Measurements from ENCODE around the gene SLK.

SLK gene

DNA sequence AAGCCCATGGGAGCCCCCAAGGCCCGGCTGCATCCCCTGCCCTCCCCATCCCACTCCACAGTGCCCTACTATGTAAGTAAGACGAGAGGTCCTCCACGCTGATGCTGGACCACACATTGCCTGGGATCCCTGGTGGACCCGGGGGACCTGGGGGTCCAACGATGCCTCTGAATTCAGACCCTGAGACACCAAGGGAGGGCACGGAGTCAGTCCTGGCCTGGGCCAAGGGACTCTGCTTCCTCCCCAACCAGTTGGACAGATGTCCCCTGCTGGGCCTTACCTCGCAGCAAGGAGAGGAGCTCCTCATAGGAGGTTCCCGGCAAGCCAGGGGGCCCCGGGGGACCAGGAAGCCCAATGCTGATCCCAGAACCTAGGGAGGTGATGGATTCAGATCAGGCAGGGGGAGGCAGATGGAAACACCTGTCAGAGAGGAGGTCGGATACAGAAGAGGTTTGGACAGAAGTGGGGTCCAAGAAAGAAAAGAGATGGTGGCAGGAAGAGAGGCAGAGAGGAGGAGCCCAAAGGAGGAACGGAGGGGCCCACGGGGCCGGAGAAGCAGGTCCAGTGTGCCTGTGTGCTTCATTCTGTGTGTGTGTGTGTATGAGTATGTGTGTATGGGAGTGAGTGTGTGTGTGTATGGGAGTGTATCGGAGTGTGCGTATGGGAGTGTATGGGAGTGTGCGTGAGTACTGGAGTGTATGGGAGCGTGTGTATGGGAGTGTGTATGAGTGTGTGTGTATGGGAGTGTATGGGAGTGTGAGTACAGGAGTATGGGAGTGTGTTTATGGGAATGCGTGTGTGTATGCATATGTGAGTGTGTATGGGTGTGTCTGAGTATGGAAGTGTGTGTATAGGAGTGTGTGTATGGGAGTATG, 68.5 kb downstream of the SLK start:
- no peak for DNase-seq

GRCh38 chr10:104036069-104036384, 69.1 kb downstream of the SLK start:
- DNase-seq = no peak

- no peak for DNase-seq
These were observed 69.7 kb downstream of the SLK start for GRCh38 chr10:104036518-104037260.

GRCh38 chr10:104037261-104037951, 70.5 kb downstream of the SLK start:
- DNase-seq = no peak

DNA sequence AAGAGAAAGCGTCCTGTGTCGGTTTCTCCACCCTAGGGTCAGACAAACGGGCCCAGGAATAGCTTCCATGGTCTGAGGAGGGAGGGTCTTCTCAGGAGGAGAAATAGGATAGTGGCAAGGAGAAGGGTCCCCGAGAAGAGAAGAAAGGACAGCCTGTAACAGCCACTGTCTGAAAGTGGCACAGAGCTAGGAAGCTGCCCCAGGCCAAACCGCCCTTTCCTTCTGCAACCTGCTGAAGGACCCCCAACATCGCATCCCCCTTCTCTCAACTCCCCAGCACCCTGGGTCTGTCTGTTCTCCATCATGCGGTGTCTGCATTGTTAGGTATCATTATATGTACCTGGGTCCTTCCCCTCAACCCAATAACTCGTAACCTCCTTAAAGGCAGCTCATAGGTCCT, 71.6 kb downstream of the SLK start:
- no peak for DNase-seq

DNA sequence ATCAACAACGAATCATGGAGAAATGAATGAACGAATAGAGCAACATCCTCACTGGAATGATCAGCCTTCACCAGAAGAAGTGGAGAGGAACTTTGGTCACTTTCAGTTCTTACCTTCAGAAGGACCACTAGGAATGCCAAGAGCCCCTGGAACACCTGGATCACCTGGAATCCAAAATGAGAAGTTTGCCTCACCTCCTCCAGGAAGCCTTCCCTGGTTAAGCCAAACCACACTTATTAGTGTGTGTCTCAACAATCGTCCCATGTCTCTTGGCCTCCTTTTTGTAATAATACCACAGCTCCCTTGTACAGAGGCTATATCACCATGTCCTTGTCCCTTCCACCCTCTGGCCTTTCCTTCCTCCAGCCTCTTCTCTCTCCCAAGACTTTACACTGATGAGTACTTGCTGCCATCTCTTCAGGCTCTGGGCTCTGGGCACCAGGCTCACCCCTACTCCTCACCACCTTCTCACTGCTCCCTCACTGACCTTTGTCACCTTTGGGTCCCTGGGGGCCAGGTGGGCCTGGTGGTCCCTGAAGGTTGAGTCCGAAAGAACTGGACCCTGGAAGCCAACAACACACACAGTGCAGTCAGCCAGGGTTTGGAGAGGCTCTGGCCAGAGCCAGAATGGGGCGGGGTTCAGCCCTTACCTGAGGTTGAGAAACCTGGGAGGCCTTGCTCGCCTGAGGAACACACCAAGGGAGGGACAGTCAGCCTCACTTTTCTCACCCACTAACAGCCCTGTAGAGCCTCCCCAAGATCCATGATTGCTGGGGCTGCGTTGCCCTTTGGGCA, 72.2 kb downstream of the SLK start:
- no peak for DNase-seq

GRCh38 chr10:104040382-104040781, 73.4 kb downstream of the SLK start:
- no peak for DNase-seq

- no peak for DNase-seq
These were observed 74.2 kb downstream of the SLK start for GRCh38 chr10:104040862-104041789.

DNA sequence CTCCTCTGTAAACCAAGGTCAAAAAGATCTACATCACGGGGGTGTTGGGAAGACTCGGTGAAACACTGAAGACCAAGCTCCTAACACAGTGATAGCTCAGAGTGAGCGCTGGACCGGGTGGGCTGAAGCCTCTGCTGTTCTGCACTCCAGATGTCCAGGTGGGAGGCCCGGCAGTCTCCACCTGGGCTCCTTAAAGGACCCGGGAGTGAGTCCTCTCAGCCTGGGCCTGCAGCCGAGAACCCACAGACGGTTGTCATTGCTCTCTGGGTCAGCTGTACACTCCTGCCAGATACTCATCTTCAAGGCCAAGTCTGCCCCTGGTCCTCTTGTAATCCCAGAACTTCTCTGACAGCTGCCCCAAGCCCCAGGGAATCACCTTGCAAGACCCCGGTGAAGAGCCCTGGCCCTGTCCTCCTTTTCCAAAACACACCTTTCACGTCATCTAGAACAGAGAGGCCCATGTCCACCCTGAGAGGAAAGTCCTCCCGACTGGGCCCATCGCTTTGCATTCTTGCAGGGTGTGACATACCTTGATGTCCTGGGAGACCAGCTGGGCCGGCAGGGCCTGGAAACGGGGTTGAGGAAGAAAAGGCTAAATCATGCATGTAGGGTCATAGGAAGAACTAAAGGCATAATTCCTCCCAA, 75.1 kb downstream of the SLK start:
- DNase-seq = no peak

DNA sequence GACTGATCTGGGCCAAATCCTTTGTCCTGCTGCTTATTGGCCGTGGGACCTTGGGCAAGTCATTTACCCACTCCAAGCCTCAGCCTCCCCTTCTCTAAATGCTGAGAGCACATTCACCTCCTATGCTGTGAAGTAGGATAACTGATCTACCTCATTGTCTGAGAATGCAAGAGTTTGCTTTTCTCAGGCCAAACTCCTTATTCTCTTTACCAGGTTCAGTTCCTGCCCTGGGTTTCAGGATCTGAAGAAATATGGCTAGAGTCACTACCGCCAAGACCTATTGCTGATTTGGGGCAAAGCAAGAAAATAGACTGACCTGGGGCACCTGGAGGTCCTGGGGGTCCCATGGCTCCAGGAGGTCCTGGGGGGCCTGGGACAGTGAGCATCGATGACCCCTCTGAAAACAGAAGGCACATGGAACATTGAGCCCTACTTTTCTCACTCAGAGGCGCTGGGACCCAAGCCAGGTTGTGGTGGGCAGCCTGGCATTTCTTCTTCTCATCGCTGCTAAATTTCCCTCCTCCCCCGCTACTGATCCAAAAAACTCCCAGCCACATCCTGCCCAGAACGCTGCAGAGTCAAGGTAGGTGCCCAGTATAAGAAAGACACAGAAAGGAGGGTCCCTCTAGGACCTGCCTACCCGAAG, 76.4 kb downstream of the SLK start:
- no peak for DNase-seq

GRCh38 chr10:104043854-104044253, 76.9 kb downstream of the SLK start:
- no peak for DNase-seq

DNA sequence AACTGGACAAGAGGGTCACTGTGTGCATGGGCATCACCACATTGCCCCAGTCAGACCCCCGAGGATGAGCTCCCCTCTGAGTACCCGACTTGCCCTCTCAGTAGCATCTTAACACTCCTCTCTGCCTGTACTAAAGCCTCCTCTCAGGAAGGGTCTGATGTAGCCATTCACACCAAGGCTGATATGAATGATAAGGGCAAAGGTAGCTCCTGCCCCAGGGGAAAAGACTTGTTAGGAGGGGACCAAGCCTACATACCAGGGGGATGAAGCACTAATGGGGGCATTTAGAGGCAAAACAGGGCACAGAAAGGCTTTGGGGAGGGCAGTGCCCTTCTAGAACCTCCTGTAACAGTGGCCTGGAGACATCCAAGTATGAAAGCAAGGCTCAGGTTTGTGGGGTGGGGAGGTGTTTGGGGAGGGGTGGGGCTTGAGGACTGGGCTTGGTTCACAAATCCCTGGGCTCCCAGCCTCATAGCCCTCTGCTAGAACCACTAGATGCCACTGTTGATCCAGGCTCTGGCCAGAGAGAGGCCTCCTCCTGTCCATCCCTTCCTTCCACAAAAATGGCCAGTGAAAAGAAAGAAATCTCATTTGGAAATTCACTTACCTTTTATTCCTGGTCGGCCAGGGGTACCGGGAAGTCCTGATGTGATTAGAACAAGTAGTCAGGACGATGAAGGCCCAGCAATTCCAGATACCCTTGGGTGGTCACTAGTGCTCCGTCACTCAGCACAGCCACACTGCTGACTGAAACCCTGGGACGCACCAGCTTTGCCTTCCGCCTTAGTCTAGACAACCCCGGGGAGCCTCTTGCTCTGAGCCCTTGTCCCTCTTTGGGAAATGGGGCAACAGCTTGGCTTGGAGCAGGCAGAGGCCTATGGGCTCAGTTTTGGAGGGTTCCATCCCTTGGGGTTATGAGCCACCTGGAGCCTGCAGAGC, 78.5 kb downstream of the SLK start:
- DNase-seq = peak; percentile 69

DNA sequence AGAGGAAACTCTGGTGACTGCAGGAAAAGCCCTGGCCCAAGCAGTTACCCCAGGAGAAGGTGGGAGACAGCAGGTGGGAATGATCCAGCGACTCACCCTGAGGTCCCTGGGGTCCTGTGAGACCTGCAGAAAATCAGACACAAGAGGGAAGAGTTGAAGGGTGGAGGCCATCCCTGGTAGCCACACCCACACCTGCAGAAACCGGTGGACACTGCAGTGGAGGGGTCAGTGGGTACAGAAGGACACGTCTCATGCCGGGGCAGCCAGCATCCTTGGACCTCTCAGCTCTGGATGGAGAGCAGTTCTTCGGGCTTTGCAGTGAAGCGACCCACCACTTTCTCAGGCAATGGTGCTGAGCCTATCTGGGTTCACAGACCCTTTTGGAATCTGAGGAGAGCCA, 79.7 kb downstream of the SLK start:
- no peak for DNase-seq

GRCh38 chr10:104049504-104050250, 82.7 kb downstream of the SLK start:
- DNase-seq = no peak

DNA sequence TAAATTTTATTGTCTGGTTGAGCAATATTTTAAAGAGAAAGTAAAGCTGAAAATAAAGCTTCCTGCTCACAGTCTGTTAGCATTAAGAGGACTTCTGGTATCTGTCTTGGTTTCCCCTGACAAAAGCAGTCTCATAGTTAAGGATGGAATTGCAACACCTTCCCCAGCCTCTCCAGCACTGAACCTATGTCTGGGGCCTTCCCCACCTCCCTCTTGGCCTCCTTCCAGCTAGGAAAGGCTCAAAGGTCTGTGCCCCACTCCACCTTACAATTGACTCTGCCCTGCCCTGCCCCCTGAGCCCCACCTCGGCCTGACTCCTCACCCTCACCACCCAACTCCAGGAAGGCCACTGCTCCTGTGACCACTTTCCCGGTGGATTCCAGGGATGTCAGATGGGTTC, 85.5 kb downstream of the SLK start:
- no peak for DNase-seq

GRCh38 chr10:104053201-104053600, 86.3 kb downstream of the SLK start:
- DNase-seq = no peak

- DNase-seq = no peak
These were observed 87.5 kb downstream of the SLK start for GRCh38 chr10:104054430-104054829.

DNA sequence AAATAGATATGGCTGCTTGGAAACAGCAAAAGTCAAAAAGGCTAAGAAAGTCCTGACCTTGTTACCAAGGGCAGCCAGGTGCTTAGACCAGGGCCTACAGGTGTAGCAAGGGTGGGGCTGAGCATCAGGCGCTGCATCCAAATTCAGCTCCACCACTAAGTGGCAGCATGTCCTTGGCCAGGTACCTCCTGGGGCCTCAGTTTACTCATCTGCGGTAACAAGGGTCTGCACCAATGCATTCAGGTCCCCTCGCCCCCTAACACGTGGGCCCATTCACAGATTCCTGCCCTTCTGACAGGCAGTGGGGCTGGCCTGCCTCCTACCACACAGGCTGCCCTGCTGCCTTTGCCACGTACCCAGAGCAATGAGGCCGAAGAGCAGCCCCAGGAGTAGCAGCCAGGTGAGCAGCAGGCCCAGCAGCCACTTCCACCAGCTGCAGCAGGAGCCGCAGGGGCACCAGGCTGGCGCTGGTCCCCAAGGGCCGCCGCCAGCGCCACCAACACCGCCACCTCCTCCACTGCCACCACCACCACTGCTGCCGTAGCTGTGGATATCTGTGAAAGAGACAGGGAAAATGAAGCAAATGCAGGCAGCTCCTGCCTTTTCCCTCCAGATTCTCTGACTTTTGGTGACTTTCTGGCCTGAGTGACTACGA, 89.8 kb downstream of the SLK start:
- no peak for DNase-seq
